ENCODE measurements around the gene PRDM12. TPM values are rescaled to one million over a fixed set of nuclear protein-coding genes. Genes with fewer than 3 reads are reported as not detected.

Gene PRDM12
- not detected for polyA plus RNA-seq (ENCODE audit: insufficient read length)

DNA sequence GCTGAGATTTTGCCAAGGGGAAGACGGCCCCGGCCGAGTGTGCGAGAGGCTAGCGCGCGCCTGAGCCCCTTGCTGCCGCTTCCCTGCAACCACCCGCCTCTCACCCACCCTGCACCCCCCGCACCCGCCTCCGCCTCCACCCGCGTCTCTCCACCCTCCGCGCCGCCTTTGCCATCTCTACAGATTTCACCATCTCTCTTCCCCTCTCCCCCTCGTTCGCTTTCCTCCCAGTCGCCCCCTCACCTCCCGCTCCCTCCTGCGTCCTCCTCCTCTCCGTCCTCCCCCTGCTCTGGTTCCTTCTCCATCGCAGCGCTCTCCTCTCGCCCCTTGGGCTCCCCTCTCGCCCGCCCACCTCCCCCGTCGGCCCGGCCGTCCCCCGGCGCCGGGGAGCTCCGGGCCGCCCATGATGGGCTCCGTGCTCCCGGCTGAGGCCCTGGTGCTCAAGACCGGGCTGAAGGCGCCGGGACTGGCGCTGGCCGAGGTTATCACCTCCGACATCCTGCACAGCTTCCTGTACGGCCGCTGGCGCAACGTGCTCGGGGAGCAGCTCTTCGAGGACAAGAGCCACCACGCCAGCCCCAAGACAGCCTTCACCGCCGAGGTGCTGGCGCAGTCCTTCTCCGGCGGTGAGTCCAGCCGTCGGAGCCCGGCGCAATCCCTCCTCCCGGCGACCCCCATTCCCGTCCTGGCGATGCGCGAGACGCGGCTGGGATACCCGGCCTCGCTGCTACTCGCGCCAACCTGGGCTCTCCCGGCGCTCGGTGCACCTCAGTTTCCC, at the start of gene PRDM12:
TSS of gene PRDM12 (plus strand) at position 344 of the 778 bp plus-strand sequence. CDS start at position 404, 60 bp downstream.
- no peak for DNase-seq

DNA sequence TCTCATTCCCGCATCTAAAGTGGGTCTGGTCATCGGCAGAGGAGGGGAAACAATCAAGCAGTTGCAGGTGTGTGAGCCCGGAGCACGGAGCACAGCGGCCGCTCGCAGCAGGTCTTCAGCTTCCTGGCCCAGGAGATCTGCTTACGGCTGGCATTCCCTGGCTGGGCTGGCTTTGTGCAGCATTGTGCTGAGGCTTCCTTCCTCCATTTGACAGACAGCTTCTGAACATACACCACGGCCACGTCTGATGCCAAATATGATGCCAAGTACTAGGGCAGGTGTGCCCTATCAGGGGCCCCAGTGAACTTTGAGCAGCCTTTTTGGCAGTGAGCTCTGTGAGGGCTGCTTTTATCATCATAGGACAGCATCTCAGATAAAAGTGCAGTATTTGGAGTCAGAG, 47.9 kb upstream of the PRDM12 start:
- DNase-seq: no peak

DNA sequence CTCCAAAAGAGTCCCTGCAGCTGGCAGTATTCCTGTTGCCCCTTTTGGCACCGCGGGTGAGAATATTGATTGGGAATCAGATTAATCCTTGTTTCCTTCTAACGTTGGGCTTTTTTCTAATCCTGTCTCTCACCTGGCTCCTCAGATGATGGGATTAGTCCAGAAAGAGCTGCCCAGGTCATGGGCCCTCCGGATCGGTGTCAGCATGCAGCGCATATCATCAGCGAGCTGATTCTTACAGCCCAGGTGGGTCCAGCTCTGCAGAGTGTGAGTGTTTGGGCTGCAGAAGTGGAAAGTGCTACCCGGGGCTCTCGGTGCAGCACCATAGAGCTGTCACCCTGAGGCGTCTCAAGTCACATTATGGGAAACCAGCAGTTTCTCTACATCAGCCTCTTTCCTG, 40.9 kb upstream of the PRDM12 start:
- DNase-seq: no peak

DNA sequence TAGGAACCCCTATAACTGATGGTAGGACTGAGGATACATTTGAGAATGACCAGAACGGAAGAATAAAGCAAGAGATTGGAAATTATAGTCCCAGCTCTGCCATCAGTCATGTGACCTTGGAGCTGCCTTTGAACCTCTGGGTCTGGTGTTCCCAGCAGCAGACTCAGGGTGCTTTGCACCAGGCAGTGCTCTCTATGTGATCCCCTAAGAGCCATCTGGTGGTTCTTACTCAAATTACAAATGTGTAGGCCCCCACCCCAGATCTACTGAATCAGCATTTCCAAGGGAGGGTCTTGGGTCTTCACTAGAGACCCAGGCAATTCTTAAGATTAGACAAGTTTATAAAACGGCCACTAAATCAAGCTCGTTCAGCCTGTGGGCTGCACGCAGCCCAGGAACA, 40.2 kb upstream of the PRDM12 start:
- DNase-seq: no peak

DNA sequence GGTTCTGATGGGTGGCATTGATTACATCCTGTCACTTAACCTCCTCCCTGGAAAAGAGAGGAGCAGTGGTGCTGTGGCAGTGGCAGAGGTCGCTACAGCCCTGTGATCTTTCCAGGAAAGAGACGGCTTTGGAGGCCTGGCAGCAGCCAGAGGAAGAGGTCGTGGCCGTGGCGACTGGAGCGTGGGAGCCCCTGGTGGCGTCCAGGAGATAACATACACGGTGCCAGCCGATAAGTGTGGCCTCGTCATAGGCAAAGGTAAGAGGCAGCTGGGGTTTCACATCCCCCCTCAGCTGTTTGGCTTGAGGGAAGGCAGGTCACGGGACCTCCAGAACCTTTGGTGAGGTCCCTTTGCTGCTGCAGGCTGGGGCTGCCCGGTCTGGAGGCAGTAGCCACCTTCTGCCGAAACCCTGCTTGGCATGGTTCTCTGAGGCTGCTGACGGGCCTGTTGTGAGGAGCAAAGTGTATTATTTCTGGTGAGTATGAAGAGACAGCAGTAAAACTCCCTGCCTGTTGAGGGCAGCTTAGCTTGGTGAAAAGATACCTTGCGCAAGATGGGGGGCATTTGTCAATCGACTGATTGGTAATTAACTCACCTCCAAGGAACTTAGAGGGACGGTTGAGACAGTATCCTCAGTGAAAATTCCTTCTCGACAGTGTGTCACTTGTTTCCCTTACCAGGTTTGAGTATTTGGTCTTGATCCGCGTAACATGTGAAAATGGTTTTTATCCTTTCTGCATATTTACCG, 38.0 kb upstream of the PRDM12 start:
- DNase-seq: no peak

DNA sequence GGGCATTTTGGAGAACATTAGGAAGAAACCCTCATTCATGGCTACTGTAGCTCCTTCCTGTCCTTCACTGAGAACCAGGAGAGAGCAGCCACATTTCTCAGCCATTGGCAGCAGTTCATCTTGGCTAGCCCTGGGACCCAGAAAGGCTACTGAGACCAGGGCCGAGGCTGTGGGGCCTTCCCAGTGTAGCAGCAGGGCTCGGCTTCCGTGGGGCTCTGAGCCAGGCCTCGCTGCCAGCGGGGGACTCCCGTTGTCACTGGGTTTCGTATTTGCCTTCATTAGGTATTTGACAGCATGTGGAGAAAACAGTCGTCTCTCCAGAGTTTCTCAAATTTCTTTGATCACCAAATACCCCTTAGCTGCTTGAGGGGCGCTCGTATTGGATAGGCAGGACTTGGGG, 37.3 kb upstream of the PRDM12 start:
- no peak for DNase-seq

DNA sequence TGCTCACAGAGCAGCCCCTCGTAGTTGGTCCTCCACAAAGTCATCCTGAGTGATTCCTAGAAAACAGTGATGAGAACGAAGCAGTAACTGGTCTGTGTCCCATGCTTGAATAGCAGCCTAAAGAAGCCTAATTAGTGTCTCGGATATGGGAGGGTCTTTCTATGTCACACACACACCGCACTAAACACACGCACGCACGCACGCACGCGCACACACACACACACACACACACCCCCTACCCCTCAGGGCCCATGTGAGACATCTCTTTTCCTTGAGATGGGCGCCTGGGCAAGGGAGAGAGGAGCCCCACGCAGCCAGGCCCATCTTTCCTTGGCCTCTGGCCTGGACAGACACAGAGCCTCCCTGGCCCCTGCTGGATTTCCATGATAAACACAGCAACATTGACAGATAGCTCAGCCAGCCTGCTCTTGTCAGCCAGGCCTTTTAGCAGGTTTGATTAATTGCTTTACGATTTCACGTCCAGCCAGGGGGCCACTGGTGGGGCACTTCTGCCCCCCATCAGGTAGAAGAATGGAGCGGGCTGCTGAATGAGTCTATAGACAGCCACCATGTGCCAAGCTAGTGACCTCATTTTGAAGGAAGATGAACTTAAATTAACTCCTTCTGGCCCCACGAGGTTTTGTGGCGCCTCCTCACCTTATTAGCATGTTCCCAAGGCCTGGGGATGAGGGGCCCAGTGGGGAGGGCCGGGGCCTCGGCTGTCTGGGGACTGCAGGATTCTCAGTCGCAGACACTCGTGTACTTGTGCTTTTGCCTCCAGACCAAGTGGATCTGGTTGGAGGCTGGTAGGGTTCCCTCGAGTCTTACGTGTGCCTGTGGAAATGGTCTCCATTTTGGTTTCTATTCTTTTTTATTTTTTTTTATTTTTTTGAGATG, 36.2 kb upstream of the PRDM12 start:
- DNase-seq: no peak

DNA sequence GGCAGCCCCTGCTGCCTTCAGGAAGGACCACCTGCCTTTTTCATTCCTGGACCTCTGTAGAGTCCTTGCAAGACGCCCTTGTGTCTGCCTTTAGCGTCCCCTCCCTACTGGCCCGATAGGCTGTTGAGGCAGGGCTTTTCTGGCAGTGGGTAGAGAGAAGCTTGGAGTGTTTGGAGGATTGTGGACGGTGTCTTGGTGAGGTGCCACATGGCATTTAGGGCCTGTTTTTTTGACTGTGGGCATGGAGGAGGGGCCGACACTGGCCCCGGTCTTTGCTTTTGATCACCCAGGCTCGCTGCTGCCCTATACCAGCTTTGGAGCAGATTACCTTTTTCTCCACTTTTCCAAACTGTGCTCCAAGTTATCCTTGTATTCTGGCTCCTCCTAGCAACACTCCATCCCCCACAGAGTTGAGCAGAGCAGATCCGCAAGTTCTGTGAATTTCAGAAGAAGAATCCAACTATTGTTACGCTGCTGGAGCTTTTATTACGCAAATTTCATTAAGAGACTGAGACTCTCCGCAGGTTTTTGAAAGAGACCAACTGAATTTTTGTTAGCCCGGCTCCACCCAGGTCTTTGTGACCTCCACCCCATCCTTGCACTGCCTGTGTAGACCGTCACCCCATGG, 34.8 kb upstream of the PRDM12 start:
- DNase-seq: no peak

DNA sequence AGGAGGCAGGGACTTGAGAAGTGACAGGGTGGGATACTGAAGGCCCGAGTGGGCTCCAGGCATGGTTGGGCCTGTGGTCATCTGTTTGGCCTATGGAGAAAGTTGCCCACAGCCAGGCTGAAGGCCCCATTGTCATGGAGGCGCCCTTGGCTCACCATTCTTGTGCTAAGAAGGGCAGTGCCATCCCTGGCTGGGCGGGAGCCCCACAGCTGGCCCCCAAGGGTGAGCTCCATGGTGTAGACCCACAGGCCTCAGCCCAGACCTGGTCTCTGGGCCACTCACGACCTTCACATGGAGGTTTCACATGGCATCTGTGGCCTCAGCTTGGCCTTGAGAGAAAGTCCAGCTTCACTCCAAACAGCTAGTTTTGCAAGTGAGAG, 34.3 kb upstream of the PRDM12 start:
- no peak for DNase-seq

DNA sequence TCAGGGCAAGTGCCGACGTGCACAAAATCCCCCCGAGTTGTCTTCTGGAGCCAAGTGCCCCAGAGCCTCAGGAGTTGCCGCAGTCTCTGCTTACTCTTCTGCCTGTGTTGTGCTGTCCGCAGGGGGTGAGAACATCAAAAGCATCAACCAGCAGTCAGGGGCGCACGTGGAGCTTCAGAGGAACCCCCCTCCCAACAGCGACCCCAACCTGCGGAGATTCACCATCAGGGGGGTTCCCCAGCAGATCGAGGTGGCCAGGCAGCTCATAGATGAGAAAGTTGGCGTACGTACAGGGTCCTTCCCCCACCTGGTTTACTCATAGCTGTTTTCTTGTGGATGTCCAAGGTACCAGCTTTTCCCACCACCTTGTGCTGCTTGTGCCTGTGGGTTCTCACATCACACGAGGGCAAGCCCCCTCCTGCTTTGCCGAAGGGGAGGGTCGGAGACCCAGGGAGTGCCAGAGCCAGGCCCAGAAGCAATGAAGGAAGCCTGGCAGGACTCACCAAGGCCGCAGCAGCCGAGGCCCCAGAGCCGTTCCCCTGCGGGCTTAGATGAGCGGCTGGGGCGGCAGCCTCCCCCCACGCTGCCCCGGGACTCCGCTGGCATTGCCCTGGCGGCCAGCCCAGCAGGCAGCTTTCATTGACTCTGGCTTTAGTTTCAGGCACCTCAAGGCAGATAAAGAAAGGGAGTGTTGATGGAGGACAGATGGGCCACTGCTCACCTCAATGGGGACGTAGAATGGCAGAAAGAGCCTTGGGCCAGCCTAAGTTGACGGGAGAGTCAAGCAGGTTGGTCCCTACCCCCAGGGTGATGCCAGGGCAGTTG, 33.7 kb upstream of the PRDM12 start:
- no peak for DNase-seq

DNA sequence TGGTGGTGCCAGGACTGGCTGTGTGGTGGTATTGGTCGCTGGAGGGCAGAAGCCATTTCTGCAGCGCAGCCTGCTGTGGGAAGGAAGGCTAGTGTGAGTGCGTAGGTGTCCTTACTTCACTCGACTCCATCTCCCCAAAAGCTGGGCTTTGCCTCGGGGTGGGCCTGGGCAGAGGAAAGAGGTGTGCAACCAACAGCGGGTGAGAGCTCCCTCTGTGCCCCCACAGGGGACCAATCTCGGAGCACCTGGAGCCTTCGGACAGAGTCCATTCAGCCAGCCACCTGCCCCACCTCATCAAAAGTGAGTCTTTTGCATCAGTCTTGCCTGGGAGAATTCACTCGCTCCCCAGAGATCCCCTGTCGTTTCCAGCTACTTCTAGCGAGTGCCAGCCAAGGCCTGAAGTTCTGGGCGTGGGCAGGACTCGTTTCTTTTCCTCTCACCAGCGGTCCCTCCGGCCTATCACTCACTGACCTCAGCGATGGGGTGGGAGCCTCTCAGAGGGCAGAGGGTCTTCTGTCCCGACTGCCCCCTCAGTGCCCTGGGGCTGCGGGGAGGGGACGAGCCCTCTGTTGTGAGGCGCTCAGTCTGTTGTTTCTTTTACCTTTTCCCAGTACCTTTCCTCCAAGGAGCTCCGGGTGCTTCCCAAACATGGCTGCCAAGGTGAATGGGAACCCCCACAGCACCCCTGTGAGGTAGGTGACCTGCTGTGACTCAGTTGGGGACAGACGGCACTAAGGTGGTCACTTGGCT, 32.9 kb upstream of the PRDM12 start:
- no peak for DNase-seq

DNA sequence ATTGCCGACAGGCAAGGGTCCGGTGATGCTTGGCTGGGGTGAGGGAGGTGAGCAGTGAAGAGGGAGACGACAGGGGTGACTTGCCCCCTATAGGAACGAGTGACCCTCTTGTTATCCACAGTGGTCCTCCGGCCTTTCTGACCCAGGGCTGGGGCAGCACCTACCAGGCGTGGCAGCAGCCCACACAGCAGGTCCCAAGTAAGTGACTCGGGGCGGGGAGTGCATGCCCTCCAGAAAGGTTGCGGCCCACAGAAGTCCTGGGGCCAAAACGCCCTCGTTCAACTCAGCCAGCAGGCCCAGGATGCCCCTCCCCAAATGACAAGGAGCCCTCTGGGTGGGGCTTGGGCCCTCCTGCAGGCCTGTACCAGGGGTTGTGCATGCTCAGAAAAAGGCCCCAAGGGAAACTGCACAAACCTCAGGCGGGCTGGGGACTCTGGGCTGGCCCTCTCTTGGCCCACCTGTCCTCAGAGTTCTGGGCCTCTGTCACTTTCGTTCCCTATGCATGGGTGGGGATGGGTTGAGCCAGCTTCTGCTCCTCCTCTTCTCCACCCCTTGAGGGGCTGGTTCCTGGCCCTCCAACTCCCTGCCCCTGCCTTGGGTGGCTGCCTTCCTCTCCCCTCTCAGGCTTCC, 32.2 kb upstream of the PRDM12 start:
- DNase-seq: no peak

DNA sequence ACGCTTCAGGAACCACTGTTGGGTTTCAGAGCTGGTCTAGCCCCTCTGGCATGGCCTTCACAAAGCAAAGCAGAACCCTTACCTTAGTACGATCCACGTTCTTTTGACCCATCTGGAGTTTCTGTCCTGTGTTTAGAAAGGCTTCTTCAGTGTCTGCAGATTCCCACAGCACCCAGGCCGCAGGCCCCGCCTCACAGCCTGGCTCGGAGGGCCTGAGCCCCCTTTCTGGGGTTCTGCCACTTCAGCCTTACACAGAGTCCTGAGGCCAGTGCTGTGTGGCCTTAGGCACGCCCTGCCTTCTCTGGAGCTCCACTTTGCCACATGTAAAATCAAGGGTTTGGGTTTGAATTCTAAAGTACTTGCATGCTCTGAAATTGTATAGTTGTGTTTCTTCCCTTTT, 31.6 kb upstream of the PRDM12 start:
- DNase-seq: no peak

DNA sequence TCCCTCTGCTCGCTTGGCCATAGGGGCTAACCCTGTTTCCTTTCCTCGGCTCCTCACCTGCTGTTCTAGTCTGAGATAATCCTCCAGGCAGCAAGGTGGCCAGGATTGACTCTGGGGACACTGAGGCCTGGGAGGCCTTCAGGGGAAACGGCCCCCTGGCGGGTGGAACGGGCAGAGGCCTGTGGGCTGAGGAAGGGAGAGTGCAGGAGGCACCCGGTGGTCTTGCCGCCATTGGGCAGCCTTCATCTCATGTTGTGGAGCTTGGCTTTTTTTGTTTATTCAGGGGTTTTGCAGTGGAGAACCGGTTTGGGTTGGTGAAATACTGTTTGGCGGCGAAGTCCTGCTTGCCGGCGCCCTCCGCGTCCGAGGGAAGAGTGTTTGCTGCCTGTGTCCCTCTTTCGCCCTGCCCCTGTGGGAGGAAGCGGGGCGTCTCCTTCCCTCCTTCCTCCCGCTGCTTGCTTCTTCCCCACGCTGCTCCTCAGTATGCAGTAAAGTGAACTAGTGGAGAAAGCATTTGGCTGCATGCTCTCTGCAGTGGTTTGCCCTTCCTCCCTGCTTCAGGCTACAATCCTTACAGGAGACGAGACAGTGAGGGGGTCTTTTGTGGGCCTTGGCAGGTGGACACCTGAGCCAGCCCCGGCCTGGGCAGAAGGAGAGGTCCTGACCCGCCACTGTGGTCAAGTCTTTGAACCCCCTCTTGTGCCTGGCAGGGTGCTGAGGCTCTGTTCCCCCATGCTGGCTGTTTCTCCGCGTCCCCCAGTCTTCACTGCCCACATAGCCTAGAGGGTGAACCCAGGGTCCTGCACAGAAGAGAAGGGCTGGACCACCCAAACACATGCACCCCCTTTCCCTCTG, 30.8 kb upstream of the PRDM12 start:
- DNase-seq: no peak

DNA sequence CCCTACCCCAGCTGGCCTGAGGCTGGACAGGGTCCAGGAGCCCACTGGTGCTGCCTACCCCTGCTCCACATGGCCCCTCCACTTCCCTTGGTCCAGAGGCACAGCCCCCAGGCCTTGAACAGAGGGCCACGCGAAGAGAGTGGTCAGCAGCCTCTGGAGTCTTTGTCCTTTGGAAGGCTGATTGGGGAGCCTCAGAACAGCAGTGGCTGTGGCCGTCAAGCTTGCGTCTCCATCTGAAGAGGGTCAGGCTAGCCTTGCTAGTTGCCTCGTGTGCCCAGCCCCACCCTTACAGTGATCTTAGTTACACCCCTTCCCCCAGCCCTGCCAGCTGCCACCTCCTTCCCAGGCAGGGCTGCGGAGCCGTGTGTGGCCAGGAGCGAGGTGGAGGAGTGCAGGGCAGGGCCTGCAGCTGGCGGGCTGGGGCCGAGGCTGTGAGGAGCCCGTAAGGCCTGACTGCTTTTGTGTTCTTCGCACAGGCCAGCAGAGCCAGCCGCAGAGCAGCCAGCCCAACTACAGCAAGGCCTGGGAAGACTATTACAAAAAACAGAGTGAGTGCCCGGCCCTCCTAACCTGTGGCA, 30.1 kb upstream of the PRDM12 start:
- DNase-seq: no peak

DNA sequence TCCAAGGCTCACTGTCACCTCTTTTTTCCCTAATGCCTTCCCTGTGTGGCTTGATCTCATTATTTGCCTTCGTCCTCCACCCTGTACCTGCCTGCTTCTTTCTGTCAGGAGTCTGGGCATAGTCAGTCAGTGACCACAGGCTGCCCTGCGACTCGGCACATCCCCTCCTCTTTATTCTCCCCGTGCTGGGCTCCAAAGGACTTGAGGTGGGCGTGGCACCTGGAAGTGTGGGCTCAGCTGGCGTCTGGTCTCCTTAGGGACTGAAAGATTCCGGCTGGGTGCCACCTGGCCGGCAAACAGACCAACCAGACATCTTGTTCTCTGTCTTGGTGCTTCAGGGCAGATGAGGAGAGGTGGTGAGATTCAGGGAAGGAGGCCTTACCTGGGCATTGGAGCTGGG, 29.6 kb upstream of the PRDM12 start:
- DNase-seq: no peak

DNA sequence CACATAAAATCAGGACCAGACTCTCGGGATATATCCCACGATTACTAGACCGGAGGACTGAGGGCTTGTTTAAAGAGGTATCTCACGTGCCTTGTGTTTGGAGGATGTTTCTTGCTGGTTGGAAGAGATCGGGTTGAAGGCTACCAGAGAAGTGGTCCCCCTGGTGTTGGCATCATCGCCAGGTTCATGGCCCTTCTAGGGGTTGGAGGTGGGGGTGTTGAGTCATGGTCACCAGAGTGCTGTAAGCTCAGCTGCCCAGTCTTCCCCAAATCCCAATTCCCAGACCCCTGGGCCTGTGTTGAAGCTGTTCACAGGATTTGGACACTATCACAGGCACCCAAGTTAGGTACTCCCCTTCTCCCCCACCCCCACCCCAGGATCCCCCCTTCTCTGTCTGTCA, 29.1 kb upstream of the PRDM12 start:
- DNase-seq: no peak

DNA sequence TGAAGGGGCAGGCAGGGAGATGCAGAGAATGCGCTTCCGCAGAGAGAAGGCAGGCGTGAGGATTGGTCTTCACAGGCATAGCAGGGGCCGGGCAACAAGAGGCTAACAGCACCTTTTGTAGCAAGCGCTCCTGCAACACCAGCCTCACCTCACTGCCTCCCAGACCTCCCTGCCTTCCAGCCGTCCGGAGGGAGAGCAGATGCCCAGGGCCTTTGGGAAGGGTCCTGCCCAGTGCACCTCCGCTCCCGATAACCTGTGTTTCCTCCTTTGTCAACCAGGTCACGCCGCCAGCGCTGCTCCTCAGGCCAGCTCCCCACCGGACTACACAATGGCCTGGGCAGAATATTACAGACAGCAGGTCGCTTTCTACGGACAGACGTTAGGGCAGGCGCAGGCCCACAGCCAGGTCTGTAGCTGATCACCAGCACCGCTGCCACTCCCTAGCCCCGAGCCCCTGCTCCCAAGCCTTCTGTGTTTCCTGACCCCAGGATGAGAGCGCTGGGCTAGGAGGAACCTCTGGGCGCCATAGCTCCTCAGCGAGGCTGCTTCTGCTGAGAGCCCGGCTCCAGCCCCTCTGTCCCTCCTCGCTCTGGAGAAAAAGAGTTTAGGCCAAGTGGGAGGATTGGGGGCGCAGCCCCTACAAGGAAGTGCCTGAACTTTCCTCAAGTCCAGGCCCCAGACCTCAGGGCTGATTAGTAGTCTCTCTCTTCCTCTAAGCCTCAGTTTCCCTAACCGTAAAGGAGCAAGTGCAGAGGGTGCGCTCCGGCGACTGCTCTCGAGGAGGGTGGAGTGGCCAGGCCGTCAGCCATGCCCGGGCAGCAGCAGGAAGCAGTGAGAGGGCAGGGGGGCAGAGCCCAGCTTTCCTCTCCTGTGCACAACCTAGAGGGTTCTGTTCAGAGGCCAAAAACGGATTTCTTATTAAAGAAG, 28.4 kb upstream of the PRDM12 start:
- DNase-seq: no peak

All from hindlimb muscle (tissue), 1 donor.